ENCODE results near the gene PGBD5. TPM values are rescaled to one million over a fixed set of nuclear protein-coding genes. Genes with fewer than 3 reads are reported as not detected.

Gene PGBD5
- polyA plus RNA-seq, 1 experiment, result 1.0 TPM

DNA sequence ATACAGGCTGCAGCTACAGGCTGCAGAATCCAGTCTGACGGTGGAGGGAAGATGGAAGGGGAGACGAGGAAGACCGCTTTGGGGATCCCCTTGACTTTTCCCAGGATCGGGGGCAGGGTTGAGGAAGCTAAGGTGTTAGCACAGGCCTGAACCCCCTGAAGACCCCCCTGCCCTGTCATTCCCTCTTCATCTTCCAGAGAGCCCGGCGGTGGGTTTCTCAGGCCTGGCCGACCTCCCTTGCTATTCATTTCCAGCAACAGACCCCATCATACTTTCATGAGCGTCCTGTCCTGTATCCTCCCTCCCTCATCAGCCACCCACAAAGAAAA, 112.0 kb downstream of the PGBD5 start:
- Histone ChIP-seq H3K9me3 (ENCODE audit: control insufficient read depth, insufficient read depth, low read length) (peaks cover 2% of the 10 kb centered on the region; the same call in 1 of the 2 replicates), H3K27me3 (ENCODE audit: control insufficient read depth, insufficient read depth, low read length) (peaks cover 4% of the 10 kb centered on the region), H3K27ac (ENCODE audit: low read depth, low read length) (no peak overlapping the region), H3K4me3 (ENCODE audit: low read depth, low read length) (no peak overlapping the region)
- ChIA-PET CTCF (interaction anchor here (0.7 to 1.0 kb wide), 2 partner anchors 599 to 801 kb away, joined by 3 to 4 read pairs; no protein-coding TSS in a partner anchor), POLR2A (no interaction called here)
- TF ChIP-seq, protein P1, sequence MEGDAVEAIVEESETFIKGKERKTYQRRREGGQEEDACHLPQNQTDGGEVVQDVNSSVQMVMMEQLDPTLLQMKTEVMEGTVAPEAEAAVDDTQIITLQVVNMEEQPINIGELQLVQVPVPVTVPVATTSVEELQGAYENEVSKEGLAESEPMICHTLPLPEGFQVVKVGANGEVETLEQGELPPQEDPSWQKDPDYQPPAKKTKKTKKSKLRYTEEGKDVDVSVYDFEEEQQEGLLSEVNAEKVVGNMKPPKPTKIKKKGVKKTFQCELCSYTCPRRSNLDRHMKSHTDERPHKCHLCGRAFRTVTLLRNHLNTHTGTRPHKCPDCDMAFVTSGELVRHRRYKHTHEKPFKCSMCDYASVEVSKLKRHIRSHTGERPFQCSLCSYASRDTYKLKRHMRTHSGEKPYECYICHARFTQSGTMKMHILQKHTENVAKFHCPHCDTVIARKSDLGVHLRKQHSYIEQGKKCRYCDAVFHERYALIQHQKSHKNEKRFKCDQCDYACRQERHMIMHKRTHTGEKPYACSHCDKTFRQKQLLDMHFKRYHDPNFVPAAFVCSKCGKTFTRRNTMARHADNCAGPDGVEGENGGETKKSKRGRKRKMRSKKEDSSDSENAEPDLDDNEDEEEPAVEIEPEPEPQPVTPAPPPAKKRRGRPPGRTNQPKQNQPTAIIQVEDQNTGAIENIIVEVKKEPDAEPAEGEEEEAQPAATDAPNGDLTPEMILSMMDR (IDR thresholded peaks at IDR 0.05; ENCODE audit: low read depth, low read length), result no peak
- no peak for DNase-seq (ENCODE audit: low read depth, low spot score)

DNA sequence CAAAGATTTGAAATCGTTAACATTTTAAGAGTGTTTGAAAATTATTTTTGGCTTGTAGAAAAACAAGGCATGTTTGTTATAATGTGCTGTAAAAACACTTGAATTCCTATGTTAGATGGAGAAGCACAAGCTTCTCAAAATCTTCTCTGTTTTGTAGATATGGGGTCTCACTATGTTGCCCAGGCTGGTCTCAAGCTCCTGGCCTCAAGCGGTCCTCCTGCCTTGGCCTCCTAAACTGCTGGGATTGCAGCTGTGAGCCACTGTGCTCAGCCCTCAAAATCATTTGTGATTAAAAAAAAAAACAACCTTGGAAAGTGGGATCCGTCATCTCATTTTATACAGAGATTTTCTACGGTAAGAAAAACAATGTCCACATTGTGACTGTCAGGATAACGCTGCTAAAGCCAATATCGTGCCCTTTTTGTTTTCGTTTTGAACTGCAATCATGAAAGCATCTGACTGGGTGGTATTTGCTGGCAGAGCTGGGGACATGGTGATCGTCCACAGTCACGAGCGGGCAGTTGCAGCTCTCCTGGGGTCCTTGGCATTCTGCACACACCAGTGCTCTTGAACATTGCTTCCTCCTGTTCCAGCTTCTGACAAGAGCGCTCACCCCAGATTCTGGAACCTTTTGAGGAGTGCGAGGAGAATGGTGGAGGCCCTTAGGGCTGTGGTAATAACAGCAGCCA, 112.5 kb downstream of the PGBD5 start:
- Histone ChIP-seq H3K27me3 (ENCODE audit: control insufficient read depth, insufficient read depth, low read length) (peaks cover 4% of the 10 kb centered on the region), H3K27ac (ENCODE audit: low read depth, low read length) (no peak overlapping the region), H3K9me3 (ENCODE audit: control insufficient read depth, insufficient read depth, low read length) (peaks cover 2% of the 10 kb centered on the region; the same call in 1 of the 2 replicates), H3K4me3 (ENCODE audit: low read depth, low read length) (no peak overlapping the region)
- TF ChIP-seq, protein P1 (IDR thresholded peaks at IDR 0.05; ENCODE audit: low read depth, low read length), result no peak
- CTCF ChIA-PET, result interaction anchor here (0.7 to 2.9 kb wide), 3 partner anchors 598 to 800 kb away, joined by 3 to 16 read pairs (median 4); no protein-coding TSS in a partner anchor
- POLR2A ChIA-PET, result no interaction called here
- no peak for DNase-seq (ENCODE audit: low read depth, low spot score)

DNA sequence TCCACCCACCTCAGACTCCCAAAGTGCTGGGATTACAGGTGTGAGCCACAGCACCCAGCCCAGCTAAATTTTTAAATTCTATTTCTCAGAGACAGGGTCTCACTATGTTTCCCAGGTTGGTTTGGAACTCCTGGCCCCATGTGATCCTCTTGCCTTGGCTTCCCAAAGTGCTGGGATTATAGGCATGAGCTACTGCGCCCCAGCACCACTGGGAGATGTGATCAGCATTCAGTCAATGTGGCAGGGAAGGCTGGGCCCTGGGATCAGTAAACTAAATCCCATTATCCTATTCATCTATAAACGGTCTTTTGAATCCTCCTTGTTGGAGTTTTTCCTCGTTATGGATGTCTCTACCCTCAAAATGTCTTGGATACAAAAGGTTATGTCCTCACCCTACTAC, 113.5 kb downstream of the PGBD5 start:
- POLR2A ChIA-PET, result no interaction called here
- TF ChIP-seq, protein P1 (IDR thresholded peaks at IDR 0.05; ENCODE audit: low read depth, low read length), result no peak
- peaks cover 2% of the 10 kb centered on the region; the same call in 1 of the 2 replicates for H3K9me3 ChIP-seq (ENCODE audit: control insufficient read depth, insufficient read depth, low read length)
- H3K4me3 ChIP-seq (ENCODE audit: low read depth, low read length), result no peak overlapping the region
- peaks cover 4% of the 10 kb centered on the region for H3K27me3 ChIP-seq (ENCODE audit: control insufficient read depth, insufficient read depth, low read length)
- H3K27ac ChIP-seq (ENCODE audit: low read depth, low read length), result no peak overlapping the region
- CTCF ChIA-PET, result interaction anchor here (2.9 kb wide), 1 partner anchor 651 kb away, joined by 16 read pairs; no protein-coding TSS in a partner anchor
- DNase-seq (ENCODE audit: low read depth, low spot score), result no peak

DNA sequence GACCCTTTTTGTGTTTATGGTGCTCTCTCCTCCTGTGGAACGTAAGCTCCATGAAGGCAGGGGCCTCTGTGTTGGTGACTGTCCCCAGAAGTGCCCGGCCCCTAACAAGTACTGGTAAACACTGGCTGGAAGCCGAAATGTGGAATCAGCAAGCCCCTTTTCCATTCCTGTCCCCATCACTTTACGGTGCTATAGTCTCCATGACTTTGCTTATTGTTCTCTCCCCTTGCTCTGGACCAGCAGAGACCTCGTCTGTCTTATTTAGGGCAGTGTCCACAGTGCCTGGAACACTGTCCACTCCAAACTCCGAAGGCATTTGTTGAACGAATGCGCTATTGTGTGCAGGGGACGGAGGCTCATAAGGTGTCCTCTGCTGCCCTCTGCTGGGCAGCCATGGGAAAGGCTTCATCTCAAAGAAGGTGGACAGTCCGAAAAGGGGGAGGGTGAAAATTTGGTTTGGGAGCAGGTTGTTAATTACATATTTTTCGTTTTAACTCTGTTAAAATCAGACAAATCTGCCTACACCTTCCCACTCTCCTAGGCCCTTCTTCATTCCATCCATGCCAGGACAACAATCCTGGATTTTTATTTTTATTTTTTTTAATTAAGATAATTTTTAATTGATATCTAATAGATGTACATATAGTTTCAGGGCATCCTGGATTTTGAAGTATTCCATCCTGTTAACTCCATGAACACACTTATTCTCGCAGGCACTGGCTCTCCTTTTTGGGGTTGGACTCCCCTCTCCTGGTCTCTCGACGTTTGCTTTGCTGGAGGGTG, 115.6 kb downstream of the PGBD5 start:
- peak; percentile 36 for DNase-seq (ENCODE audit: low read depth, low spot score)
- Histone ChIP-seq H3K27me3 (ENCODE audit: control insufficient read depth, insufficient read depth, low read length) (peaks cover 4% of the 10 kb centered on the region), H3K9me3 (ENCODE audit: control insufficient read depth, insufficient read depth, low read length) (no peaks in the 10 kb centered on the region), H3K4me3 (ENCODE audit: low read depth, low read length) (no peak overlapping the region), H3K27ac (ENCODE audit: low read depth, low read length) (no peak overlapping the region)
- TF ChIP-seq, protein P1 (IDR thresholded peaks at IDR 0.05; ENCODE audit: low read depth, low read length), result peak; percentile 97
- ChIA-PET CTCF (interaction anchor here (0.5 to 2.9 kb wide), 10 partner anchors 10 to 796 kb away, joined by 3 to 16 read pairs (median 4); no protein-coding TSS in a partner anchor), POLR2A (no interaction called here)

All from AG04450 (cell line).